GM12865 (cell line): ENCODE measurements around the gene PHRF1.

Source experiments
- DNase-seq: peaks from one replicate; pipeline ENCODE4 v3.0.0; 2010; ENCODE audit warnings: low read depth
- H3K4me3 ChIP-seq: 2 replicates; pipeline ENCODE4 v1.5.1; 2011; ENCODE audit warnings: mild to moderate bottlenecking, low read depth, low read length, control low read depth
- TF ChIP-seq, protein P1 (sequence below): IDR thresholded peaks from 2 replicates; pipeline ENCODE4 v1.5.1; 2011; ENCODE audit warnings: low read length, control low read depth, low read depth, inconsistent platforms; ENCODE audit not compliant: insufficient read depth; ENCODE audit errors: missing control alignments

The PHRF1 gene

DNA sequence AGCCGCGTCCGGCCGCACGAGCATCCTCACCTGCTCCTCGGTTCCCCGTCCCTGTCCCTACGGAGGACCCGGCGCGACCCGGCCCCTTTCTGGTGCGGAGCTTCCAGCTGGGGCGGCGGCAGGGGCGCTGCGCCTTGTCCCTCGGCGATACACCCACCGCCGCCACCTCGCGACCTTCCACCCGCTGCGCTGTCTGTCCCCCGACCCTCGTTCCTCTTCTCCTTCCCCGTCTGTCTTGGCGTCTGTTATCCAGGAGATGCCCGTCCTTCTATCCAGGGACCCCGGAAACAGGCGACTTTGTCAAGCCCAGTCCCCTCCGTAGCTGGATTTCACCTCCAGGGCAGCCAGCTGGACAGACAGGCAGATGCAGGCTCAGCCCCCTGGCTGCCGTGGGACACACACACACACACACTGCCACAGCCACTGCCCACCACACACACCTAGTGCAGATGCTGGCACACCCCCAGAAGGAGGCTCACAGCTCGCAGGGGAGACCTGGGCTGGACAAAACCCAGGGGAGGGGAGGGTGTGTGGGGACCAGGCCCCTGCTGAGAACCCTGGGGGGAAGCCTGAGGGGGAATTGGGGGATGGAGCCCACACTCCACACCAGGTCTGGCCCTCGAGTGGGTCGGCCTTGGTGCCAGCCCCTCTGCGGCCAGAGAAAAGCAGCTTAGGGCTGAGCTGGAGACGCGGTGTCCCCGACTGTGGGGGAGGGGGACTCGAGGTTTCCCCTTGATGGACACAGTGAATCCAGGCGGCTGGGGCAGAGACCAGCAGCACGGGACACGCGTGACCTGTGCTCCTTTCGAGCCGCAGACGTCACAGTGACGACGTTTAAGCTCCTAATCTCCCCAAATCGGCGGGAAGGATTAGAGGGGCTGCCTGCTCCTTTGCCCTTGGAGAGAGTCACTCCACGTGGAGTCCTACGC is 61.6 kb downstream of the PHRF1 start:
- TF ChIP-seq, protein P1, sequence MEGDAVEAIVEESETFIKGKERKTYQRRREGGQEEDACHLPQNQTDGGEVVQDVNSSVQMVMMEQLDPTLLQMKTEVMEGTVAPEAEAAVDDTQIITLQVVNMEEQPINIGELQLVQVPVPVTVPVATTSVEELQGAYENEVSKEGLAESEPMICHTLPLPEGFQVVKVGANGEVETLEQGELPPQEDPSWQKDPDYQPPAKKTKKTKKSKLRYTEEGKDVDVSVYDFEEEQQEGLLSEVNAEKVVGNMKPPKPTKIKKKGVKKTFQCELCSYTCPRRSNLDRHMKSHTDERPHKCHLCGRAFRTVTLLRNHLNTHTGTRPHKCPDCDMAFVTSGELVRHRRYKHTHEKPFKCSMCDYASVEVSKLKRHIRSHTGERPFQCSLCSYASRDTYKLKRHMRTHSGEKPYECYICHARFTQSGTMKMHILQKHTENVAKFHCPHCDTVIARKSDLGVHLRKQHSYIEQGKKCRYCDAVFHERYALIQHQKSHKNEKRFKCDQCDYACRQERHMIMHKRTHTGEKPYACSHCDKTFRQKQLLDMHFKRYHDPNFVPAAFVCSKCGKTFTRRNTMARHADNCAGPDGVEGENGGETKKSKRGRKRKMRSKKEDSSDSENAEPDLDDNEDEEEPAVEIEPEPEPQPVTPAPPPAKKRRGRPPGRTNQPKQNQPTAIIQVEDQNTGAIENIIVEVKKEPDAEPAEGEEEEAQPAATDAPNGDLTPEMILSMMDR = no peak
- DNase-seq = no peak
- H3K4me3 ChIP-seq = no peak overlapping the region

DNA sequence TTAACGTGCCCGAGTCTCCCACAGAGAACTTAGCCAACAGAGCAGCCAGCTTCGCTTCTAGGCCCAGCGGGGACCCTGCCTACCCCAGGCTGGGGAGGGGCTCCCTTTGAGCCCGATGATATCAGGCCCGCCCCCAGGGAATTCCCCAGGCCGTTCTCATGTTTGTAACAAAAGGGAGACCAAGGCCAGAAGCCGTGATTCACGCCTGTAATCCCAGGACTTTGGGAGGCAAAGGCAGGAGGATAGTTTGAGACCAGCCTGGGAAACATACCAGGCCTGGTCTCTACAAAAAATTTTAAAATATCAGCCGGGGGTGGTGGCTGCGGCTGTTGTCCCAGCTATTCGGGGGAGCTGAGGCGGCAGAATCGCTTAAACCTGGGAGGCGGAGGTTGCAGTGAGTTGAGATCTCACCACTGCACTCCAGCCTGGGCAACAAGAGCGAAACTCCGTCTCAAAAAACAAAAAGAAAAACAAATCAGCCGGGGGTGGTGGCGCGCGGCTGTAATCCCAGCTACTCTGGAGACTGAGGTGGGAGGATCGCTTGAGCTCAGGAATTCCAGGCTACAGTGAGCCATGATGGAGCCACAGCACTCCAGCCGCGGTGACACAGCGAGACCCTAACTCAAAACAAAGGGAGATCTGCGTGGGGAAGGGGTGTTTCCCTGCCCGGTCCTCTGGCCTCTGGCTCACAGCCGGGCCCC is 62.5 kb downstream of the PHRF1 start:
- TF ChIP-seq, protein P1 = no peak
- no peak for DNase-seq
- no peak overlapping the region for H3K4me3 ChIP-seq

DNA sequence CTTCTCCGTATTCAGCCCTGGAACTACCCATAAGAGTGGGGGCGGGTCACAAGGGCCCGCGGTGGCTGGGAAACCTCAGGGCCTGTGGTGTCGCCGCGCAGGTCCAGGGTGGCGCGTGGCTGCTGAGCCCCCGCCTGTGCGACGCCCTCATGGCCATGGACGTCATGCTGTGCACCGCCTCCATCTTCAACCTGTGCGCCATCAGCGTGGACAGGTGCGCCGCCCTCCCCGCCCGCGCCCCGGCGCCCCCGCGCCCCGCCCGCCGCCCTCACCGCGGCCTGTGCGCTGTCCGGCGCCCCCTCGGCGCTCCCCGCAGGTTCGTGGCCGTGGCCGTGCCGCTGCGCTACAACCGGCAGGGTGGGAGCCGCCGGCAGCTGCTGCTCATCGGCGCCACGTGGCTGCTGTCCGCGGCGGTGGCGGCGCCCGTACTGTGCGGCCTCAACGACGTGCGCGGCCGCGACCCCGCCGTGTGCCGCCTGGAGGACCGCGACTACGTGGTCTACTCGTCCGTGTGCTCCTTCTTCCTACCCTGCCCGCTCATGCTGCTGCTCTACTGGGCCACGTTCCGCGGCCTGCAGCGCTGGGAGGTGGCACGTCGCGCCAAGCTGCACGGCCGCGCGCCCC is 63.2 kb downstream of the PHRF1 start:
- H3K4me3 ChIP-seq = no peak overlapping the region
- TF ChIP-seq, protein P1 = no peak
- DNase-seq = no peak

DNA sequence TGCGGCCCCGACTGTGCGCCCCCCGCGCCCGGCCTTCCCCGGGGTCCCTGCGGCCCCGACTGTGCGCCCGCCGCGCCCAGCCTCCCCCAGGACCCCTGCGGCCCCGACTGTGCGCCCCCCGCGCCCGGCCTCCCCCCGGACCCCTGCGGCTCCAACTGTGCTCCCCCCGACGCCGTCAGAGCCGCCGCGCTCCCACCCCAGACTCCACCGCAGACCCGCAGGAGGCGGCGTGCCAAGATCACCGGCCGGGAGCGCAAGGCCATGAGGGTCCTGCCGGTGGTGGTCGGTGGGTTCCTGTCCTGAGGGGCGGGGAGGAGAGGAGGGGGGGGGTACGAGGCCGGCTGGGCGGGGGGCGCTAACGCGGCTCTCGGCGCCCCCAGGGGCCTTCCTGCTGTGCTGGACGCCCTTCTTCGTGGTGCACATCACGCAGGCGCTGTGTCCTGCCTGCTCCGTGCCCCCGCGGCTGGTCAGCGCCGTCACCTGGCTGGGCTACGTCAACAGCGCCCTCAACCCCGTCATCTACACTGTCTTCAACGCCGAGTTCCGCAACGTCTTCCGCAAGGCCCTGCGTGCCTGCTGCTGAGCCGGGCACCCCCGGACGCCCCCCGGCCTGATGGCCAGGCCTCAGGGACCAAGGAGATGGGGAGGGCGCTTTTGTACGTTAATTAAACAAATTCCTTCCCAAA is 63.9 kb downstream of the PHRF1 start:
- H3K4me3 ChIP-seq = no peak overlapping the region
- TF ChIP-seq, protein P1 = no peak
- no peak for DNase-seq

DNA sequence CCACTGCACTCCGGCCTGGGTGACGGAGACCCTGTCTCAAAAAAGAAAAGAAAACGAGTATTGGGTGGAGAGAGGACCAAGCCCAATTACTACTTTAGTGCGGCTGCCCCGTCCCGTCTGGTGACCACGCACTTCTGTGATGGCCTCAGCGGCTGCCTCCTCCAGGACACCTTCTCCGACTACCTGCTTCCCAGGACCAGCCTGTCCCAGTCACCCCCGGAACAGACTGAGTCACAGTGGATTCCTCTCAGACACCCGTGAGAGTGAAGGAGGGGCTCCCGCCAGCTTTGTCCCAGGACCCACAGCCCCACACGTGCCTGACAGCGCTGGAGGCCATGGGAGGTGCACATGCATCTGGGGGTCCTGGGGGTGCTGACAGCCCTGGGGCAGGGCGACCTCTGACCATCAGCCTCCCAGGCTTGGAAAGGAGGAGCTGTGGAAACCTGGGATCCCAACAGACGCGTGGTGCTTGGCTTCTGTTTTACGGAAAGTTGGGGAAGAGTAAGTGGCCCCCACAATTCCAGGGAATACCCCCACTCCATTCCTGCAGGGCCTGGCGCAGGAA is 65.6 kb downstream of the PHRF1 start:
- no peak for DNase-seq

DNA sequence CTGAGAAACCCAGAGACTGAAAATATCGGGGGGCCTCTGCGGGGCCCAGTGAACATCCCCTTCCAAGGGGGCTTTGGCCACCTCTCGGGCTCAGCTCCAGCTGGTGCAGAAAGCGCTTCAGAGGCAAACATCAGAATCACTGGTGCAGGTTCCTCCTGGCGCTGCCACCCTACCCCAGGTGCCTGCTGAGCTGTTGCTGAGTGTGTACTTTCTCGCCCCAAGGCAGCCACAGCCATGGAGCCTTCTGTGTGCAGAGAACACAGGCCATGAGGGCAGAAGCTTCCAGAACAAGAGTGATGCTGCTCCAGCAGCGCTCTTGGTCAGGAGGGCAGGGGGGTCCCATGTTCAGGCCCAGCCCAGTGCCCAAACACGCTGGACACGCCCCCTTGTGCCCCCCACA is 67.1 kb downstream of the PHRF1 start:
- no peak overlapping the region for H3K4me3 ChIP-seq
- TF ChIP-seq, protein P1 = no peak
- no peak for DNase-seq

More for the DNA sequence above, 65.6 kb downstream of the PHRF1 start:
- TF ChIP-seq, protein P1 = no peak
- H3K4me3 ChIP-seq = no peak overlapping the region
